RWPE2 (cell line): ENCODE measurements around the gene MTA3.
"Not testable (repeated sequence)": the region's sequence is repeated elsewhere in the genome, so short reads cannot be mapped to it uniquely, and the experiment has no call there.

Experiments used
- ATAC-seq: fragments of 200-7000 bp; cut with Tn5 transposase; 3 replicates; pipeline ENCODE4 v1.9.1; 2021; ENCODE audit warnings: low read depth
- DNase-seq: peaks from one replicate; pipeline ENCODE4 v3.0.0-alpha.2; 2020; ENCODE audit warnings: low spot score
- H3K27ac ChIP-seq: fragments of 450-650 bp; 2 replicates; pipeline ENCODE4 v1.5.1; 2017; ENCODE audit warnings: mild to moderate bottlenecking; ENCODE audit not compliant: poor library complexity, severe bottlenecking
- H3K27me3 ChIP-seq: fragments of 250-450 bp; sonication (Bioruptor Pico); 2 replicates; pipeline ENCODE4 v1.5.1; 2021; ENCODE audit warnings: mild to moderate bottlenecking, moderate library complexity; ENCODE audit not compliant: insufficient read depth, poor library complexity, severe bottlenecking
- H3K36me3 ChIP-seq: fragments of 250-450 bp; sonication (Bioruptor Pico); 2 replicates; pipeline ENCODE4 v1.5.1; 2020; ENCODE audit warnings: low read depth, mild to moderate bottlenecking, moderate library complexity
- H3K4me1 ChIP-seq: fragments of 250-450 bp; sonication (Bioruptor Pico); 2 replicates; pipeline ENCODE4 v1.5.1; 2021; ENCODE audit warnings: mild to moderate bottlenecking, moderate library complexity; ENCODE audit not compliant: insufficient read depth, poor library complexity, severe bottlenecking
- H3K4me3 ChIP-seq: fragments of 250-450 bp; sonication (Bioruptor Pico); 2 replicates; pipeline ENCODE4 v1.5.1; 2021; ENCODE audit warnings: mild to moderate bottlenecking, moderate library complexity; ENCODE audit not compliant: severe bottlenecking
- H3K9me3 ChIP-seq: fragments of 250-450 bp; sonication (Bioruptor Pico); 2 replicates; pipeline ENCODE4 v1.5.1; 2021; ENCODE audit warnings: mild to moderate bottlenecking, moderate library complexity; ENCODE audit not compliant: severe bottlenecking
- TF ChIP-seq, protein P1 (sequence below): fragments of 450-650 bp; IDR thresholded peaks from one replicate; pipeline ENCODE4 v1.5.1; 2017; ENCODE audit warnings: mild to moderate bottlenecking, moderate library complexity; ENCODE audit not compliant: poor library complexity, severe bottlenecking

The MTA3 gene

DNA sequence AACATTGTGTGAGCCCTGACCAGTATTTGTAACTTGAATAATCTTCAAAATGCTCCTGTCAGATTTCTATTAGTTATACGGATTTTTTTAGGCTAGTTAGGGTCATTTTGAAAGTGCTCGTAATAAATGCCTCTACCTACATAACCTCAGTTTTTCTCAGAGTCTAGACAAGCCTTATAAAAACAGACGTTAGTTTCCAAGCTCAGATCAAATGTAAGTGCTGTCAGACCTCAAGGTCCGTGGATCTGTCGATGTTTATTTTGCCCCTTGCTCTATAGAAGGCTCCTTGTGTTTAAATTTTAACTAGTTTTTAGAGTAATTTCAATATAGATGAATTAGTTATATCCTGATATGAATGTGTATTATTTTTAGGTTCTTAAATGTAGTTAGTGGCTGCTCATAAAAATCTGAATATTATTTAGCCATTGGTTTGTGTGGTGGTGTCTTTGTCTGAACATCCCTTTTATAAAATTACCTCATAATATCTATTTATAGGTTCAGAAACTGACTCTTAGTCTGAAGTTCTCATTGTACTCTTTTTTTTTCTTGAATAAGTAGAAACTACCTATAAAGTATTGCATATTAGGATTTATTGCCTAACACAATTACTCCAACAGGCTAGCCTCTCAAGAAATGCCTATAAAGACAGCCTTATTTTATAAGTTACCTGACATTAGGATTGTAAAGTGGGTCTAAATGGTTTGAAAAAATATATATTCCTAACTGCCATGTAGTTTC lies 71.1 kb downstream of the MTA3 start:
- Histone ChIP-seq H3K4me1 (no peaks in the 10 kb centered on the region), H3K27ac (no peak overlapping the region), H3K27me3 (no peaks in the 10 kb centered on the region), H3K9me3 (no peaks in the 10 kb centered on the region), H3K36me3 (peaks cover 7% of the 10 kb centered on the region), H3K4me3 (no peak overlapping the region)
- DNase-seq = no peak
- TF ChIP-seq, protein P1, sequence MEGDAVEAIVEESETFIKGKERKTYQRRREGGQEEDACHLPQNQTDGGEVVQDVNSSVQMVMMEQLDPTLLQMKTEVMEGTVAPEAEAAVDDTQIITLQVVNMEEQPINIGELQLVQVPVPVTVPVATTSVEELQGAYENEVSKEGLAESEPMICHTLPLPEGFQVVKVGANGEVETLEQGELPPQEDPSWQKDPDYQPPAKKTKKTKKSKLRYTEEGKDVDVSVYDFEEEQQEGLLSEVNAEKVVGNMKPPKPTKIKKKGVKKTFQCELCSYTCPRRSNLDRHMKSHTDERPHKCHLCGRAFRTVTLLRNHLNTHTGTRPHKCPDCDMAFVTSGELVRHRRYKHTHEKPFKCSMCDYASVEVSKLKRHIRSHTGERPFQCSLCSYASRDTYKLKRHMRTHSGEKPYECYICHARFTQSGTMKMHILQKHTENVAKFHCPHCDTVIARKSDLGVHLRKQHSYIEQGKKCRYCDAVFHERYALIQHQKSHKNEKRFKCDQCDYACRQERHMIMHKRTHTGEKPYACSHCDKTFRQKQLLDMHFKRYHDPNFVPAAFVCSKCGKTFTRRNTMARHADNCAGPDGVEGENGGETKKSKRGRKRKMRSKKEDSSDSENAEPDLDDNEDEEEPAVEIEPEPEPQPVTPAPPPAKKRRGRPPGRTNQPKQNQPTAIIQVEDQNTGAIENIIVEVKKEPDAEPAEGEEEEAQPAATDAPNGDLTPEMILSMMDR = no peak
- ATAC-seq = no peak

DNA sequence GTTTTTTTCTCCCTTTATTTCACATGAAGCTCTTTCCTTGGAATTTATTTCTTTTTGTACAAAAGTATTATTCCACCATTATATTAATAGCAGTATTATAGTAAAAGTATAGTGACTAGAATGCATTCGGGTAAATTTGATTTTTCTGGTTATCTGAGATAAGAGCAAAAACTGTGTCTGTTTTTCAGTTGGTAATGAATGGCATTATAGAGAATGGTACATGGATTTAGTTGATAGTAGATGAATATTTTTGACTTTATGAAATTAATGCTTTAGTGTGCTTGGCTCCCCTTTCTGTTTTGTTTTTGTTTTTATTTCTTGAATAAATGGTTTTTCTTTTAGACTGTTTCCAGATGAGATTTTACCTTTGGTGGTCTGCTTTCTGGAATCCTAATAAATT lies 71.8 kb downstream of the MTA3 start:
- TF ChIP-seq, protein P1 = no peak
- Histone ChIP-seq H3K27me3 (no peaks in the 10 kb centered on the region), H3K4me3 (no peak overlapping the region), H3K4me1 (no peaks in the 10 kb centered on the region), H3K9me3 (no peaks in the 10 kb centered on the region), H3K36me3 (peaks cover 10% of the 10 kb centered on the region), H3K27ac (no peak overlapping the region)
- ATAC-seq (no peak), DNase-seq (no peak)

DNA sequence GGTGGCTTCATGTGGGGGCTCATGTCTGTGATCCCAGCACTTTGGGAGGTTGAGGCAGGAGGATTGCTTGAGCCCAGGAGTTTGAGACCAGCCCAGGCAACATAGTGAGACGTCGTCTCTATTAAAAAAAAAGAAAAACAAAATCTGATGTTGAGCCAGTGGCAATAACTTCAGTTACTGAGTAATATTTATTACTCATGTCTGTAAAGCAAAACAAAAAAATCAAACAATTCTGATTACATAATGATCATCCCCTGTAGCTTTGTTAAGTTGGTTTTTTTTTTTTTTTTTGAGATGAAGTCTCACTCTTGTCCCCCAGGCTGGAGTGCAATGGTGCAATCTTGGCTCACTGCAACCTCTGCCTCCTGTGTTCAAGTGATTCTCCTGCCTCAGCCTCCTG lies 73.9 kb downstream of the MTA3 start:
- DNase-seq, H3K36me3 ChIP-seq, H3K9me3 ChIP-seq, H3K27me3 ChIP-seq, H3K27ac ChIP-seq, H3K4me3 ChIP-seq, H3K4me1 ChIP-seq, ATAC-seq: not testable (repeated sequence)

DNA sequence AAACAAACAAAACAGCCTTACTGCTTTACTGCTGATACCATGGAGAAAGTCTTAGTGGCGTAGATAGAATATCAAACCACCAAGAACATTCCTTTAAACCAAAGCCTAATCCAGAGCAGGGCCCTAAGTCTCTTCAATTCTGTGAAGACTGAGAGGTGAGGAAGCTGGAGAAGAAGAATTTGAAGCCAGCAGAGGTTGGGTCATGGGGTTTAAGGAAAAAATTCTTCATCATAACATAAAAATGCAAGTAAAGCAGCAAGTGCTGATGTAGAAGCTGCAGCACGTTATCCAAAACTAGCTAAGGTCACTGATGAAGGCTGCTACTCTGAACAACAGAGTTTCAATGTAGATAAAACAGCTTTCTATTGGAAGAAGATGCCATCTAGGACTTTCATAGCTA lies 77.1 kb downstream of the MTA3 start:
- no peak overlapping the region for H3K4me3 ChIP-seq
- H3K4me1 ChIP-seq = no peaks in the 10 kb centered on the region
- DNase-seq (no peak), ATAC-seq (no peak)
- TF ChIP-seq, protein P1 = no peak
- H3K27me3 ChIP-seq = no peaks in the 10 kb centered on the region
- no peaks in the 10 kb centered on the region for H3K9me3 ChIP-seq
- H3K36me3 ChIP-seq = peaks cover 10% of the 10 kb centered on the region
- H3K27ac ChIP-seq = no peak overlapping the region

DNA sequence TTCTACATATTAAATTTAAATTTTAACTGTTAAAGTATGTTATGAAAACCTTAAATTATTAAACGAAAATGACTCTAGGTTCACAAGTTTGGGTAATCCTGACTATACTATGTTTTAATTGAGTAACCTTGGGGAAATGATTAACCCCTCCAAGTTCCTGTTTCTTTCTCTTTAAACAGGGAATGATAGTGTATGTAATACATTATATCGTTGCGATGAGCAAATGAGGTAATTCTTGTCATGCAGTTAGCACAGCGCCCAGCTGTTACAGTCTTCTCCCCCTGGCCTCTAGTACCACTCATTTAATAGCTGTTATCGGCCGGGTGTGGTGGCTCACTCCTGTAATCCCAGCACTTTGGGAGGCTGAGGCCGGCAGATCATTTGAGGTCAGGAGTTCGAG lies 80.4 kb downstream of the MTA3 start:
- ATAC-seq (no peak), DNase-seq (no peak)
- Histone ChIP-seq H3K9me3 (no peaks in the 10 kb centered on the region), H3K27ac (no peak overlapping the region), H3K4me1 (no peaks in the 10 kb centered on the region), H3K36me3 (peaks cover 10% of the 10 kb centered on the region), H3K27me3 (no peaks in the 10 kb centered on the region), H3K4me3 (no peak overlapping the region)
- TF ChIP-seq, protein P1 = no peak
